RWPE2 (cell line): Measurements from ENCODE around the gene MSH3.

Experiments
- ATAC-seq: fragments of 200-7000 bp; cut with Tn5 transposase; 3 replicates; pipeline ENCODE4 v1.9.1; 2021; ENCODE audit warnings: low read depth
- DNase-seq: peaks from one replicate; pipeline ENCODE4 v3.0.0-alpha.2; 2020; ENCODE audit warnings: low spot score
- H3K27ac ChIP-seq: fragments of 450-650 bp; 2 replicates; pipeline ENCODE4 v1.5.1; 2017; ENCODE audit warnings: mild to moderate bottlenecking; ENCODE audit not compliant: poor library complexity, severe bottlenecking
- H3K27me3 ChIP-seq: fragments of 250-450 bp; sonication (Bioruptor Pico); 2 replicates; pipeline ENCODE4 v1.5.1; 2021; ENCODE audit warnings: mild to moderate bottlenecking, moderate library complexity; ENCODE audit not compliant: insufficient read depth, poor library complexity, severe bottlenecking
- H3K36me3 ChIP-seq: fragments of 250-450 bp; sonication (Bioruptor Pico); 2 replicates; pipeline ENCODE4 v1.5.1; 2020; ENCODE audit warnings: low read depth, mild to moderate bottlenecking, moderate library complexity
- H3K4me1 ChIP-seq: fragments of 250-450 bp; sonication (Bioruptor Pico); 2 replicates; pipeline ENCODE4 v1.5.1; 2021; ENCODE audit warnings: mild to moderate bottlenecking, moderate library complexity; ENCODE audit not compliant: insufficient read depth, poor library complexity, severe bottlenecking
- H3K4me3 ChIP-seq: fragments of 250-450 bp; sonication (Bioruptor Pico); 2 replicates; pipeline ENCODE4 v1.5.1; 2021; ENCODE audit warnings: mild to moderate bottlenecking, moderate library complexity; ENCODE audit not compliant: severe bottlenecking
- H3K9me3 ChIP-seq: fragments of 250-450 bp; sonication (Bioruptor Pico); 2 replicates; pipeline ENCODE4 v1.5.1; 2021; ENCODE audit warnings: mild to moderate bottlenecking, moderate library complexity; ENCODE audit not compliant: severe bottlenecking
- CTCF ChIP-seq: fragments of 450-650 bp; IDR thresholded peaks from one replicate; pipeline ENCODE4 v1.5.1; 2017; ENCODE audit warnings: mild to moderate bottlenecking, moderate library complexity; ENCODE audit not compliant: poor library complexity, severe bottlenecking

The MSH3 gene

GRCh38 chr5:80796846-80797245 is 142.4 kb downstream of the MSH3 start:
- no peak for TF ChIP-seq CTCF
- DNase-seq (no peak), ATAC-seq (no peak)
- no peaks in the 10 kb centered on the region for H3K27me3 ChIP-seq
- H3K4me1 ChIP-seq: no peaks in the 10 kb centered on the region
- no peak overlapping the region for H3K4me3 ChIP-seq
- no peak overlapping the region for H3K27ac ChIP-seq
- H3K36me3 ChIP-seq: peaks cover 18% of the 10 kb centered on the region
- H3K9me3 ChIP-seq: no peaks in the 10 kb centered on the region

GRCh38 chr5:80797428-80798024 is 143.1 kb downstream of the MSH3 start:
- DNase-seq (no peak), ATAC-seq (no peak)
- H3K27ac ChIP-seq: no peak overlapping the region
- no peaks in the 10 kb centered on the region for H3K27me3 ChIP-seq
- no peaks in the 10 kb centered on the region for H3K9me3 ChIP-seq
- H3K4me1 ChIP-seq: no peaks in the 10 kb centered on the region
- H3K4me3 ChIP-seq: no peak overlapping the region
- no peak for TF ChIP-seq CTCF
- H3K36me3 ChIP-seq: peaks cover 21% of the 10 kb centered on the region

- Histone ChIP-seq H3K27ac (no peak overlapping the region), H3K9me3 (no peaks in the 10 kb centered on the region), H3K36me3 (peaks cover 19% of the 10 kb centered on the region), H3K4me3 (no peak overlapping the region), H3K27me3 (no peaks in the 10 kb centered on the region), H3K4me1 (no peaks in the 10 kb centered on the region)
- no peak for TF ChIP-seq CTCF
- no peak for ATAC-seq
- DNase-seq: no peak
Observed at GRCh38 chr5:80798166-80798565, 143.7 kb downstream of the MSH3 start.

- H3K4me3 ChIP-seq: no peak overlapping the region
- no peak overlapping the region for H3K27ac ChIP-seq
- TF ChIP-seq CTCF: no peak
- no peaks in the 10 kb centered on the region for H3K9me3 ChIP-seq
- ATAC-seq: no peak
- H3K27me3 ChIP-seq: no peaks in the 10 kb centered on the region
- no peak for DNase-seq
- H3K4me1 ChIP-seq: no peaks in the 10 kb centered on the region
- peaks cover 18% of the 10 kb centered on the region for H3K36me3 ChIP-seq
Observed at GRCh38 chr5:80798633-80799032, 144.2 kb downstream of the MSH3 start.

- Histone ChIP-seq H3K9me3 (no peaks in the 10 kb centered on the region), H3K4me3 (no peak overlapping the region), H3K27ac (no peak overlapping the region), H3K27me3 (no peaks in the 10 kb centered on the region), H3K4me1 (no peaks in the 10 kb centered on the region), H3K36me3 (peaks cover 18% of the 10 kb centered on the region)
- no peak for TF ChIP-seq CTCF
- ATAC-seq (no peak), DNase-seq (no peak)
Observed at GRCh38 chr5:80799041-80799440, 144.6 kb downstream of the MSH3 start.
